HEK293T (cell line): ENCODE results near the gene GABRA5.

Experiments
- ARNT ChIP-seq: fragments of 450-650 bp; IDR thresholded peaks from 2 replicates; pipeline ENCODE4 v1.6.1; 2017; ENCODE audit warnings: mild to moderate bottlenecking
- CTBP1 ChIP-seq: fragments of 450-650 bp; IDR thresholded peaks from 2 replicates; pipeline ENCODE4 v1.6.1; 2016; ENCODE audit warnings: borderline replicate concordance
- ELF4 ChIP-seq: fragments of 450-650 bp; IDR thresholded peaks from 2 replicates; pipeline ENCODE4 v1.6.1; 2017; ENCODE audit warnings: antibody characterized with exemption
- FOXA1 ChIP-seq: fragments of 450-650 bp; IDR thresholded peaks from 2 replicates; pipeline ENCODE4 v1.6.1; 2016; ENCODE audit warnings: mild to moderate bottlenecking
- HDGF ChIP-seq: fragments of 450-650 bp; IDR thresholded peaks from 2 replicates; pipeline ENCODE4 v1.6.1; 2017; ENCODE audit warnings: antibody characterized with exemption, borderline replicate concordance
- NFRKB ChIP-seq: fragments of 450-650 bp; IDR thresholded peaks from 2 replicates; pipeline ENCODE4 v1.6.1; 2016; ENCODE audit warnings: mild to moderate bottlenecking, moderate library complexity
- TARDBP ChIP-seq: fragments of 450-650 bp; IDR thresholded peaks from 2 replicates; pipeline ENCODE4 v1.6.1; 2016
- ZNF384 ChIP-seq: fragments of 450-650 bp; IDR thresholded peaks from 2 replicates; pipeline ENCODE4 v1.6.1; 2016

DNA sequence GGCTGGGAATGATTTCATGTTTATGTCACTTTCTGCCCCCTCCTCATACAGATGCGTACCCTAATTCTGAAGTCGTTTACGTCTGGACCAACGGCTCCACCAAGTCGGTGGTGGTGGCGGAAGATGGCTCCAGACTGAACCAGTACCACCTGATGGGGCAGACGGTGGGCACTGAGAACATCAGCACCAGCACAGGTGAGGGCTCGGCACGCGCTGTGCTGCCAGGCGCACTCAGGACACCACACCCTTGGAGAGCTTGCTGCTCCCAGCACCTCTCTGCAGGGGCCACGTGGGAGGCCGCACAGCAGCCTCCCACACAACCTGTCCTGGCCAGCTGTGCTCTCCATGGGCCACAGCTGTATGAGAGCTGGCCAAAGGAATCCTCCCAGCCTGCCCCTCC, 70.3 kb downstream of the GABRA5 start:
- TF ChIP-seq FOXA1 (no peak), TARDBP (no peak), HDGF (no peak), ARNT (no peak), ZNF384 (no peak), ELF4 (no peak), NFRKB (no peak), CTBP1 (no peak)
